Measurements from ENCODE around the gene CRIM1.

CRIM1 gene

GRCh38 chr2:36464006-36464721 is 108.6 kb downstream of the CRIM1 start:
- peaks cover 3% of the 10 kb centered on the region for H3K4me1 Mint-ChIP-seq (ENCODE audit: low read depth)
- no peaks in the 10 kb centered on the region for H3K27me3 Mint-ChIP-seq
- peaks cover 12% of the 10 kb centered on the region for H3K36me3 Mint-ChIP-seq (ENCODE audit: low read depth)
- H3K9me3 Mint-ChIP-seq = no peaks in the 10 kb centered on the region
- H3K27ac Mint-ChIP-seq = no peak overlapping the region
- no peak for DNase-seq
- H3K4me3 Mint-ChIP-seq = no peak overlapping the region

GRCh38 chr2:36466135-36466534 is 110.6 kb downstream of the CRIM1 start:
- Mint-ChIP-seq H3K27ac (no peak overlapping the region), H3K9me3 (no peaks in the 10 kb centered on the region), H3K4me1 (ENCODE audit: low read depth) (peaks cover 3% of the 10 kb centered on the region), H3K27me3 (no peaks in the 10 kb centered on the region), H3K4me3 (no peak overlapping the region), H3K36me3 (ENCODE audit: low read depth) (peaks cover 16% of the 10 kb centered on the region)
- no peak for DNase-seq

GRCh38 chr2:36468463-36469105 is 113.0 kb downstream of the CRIM1 start:
- H3K27me3 Mint-ChIP-seq = no peaks in the 10 kb centered on the region
- H3K9me3 Mint-ChIP-seq = peaks cover 12% of the 10 kb centered on the region
- H3K4me3 Mint-ChIP-seq = no peak overlapping the region
- H3K4me1 Mint-ChIP-seq (ENCODE audit: low read depth) = no peaks in the 10 kb centered on the region
- no peak for DNase-seq
- peaks cover 29% of the 10 kb centered on the region for H3K36me3 Mint-ChIP-seq (ENCODE audit: low read depth)
- no peak overlapping the region for H3K27ac Mint-ChIP-seq

GRCh38 chr2:36469106-36469477 is 113.5 kb downstream of the CRIM1 start:
- Mint-ChIP-seq H3K9me3 (peaks cover 17% of the 10 kb centered on the region), H3K4me3 (no peak overlapping the region), H3K27ac (no peak overlapping the region), H3K27me3 (no peaks in the 10 kb centered on the region), H3K36me3 (ENCODE audit: low read depth) (peaks cover 34% of the 10 kb centered on the region), H3K4me1 (ENCODE audit: low read depth) (no peaks in the 10 kb centered on the region)
- no peak for DNase-seq

- Mint-ChIP-seq H3K4me1 (ENCODE audit: low read depth) (no peaks in the 10 kb centered on the region), H3K27me3 (no peaks in the 10 kb centered on the region), H3K36me3 (ENCODE audit: low read depth) (peaks cover 36% of the 10 kb centered on the region), H3K9me3 (peaks cover 18% of the 10 kb centered on the region), H3K27ac (no peak overlapping the region), H3K4me3 (no peak overlapping the region)
- no peak for DNase-seq
Observed at GRCh38 chr2:36469710-36470109, 114.1 kb downstream of the CRIM1 start.

- H3K4me3 Mint-ChIP-seq = no peak overlapping the region
- H3K27ac Mint-ChIP-seq = no peak overlapping the region
- no peaks in the 10 kb centered on the region for H3K27me3 Mint-ChIP-seq
- peaks cover 63% of the 10 kb centered on the region for H3K36me3 Mint-ChIP-seq (ENCODE audit: low read depth)
- no peaks in the 10 kb centered on the region for H3K4me1 Mint-ChIP-seq (ENCODE audit: low read depth)
- peaks cover 39% of the 10 kb centered on the region for H3K9me3 Mint-ChIP-seq
- DNase-seq = no peak
Observed at GRCh38 chr2:36473230-36473629, 117.7 kb downstream of the CRIM1 start.

GRCh38 chr2:36476411-36476810 is 120.8 kb downstream of the CRIM1 start:
- no peak overlapping the region for H3K27ac Mint-ChIP-seq
- H3K27me3 Mint-ChIP-seq = no peaks in the 10 kb centered on the region
- no peak for DNase-seq
- H3K9me3 Mint-ChIP-seq = peaks cover 39% of the 10 kb centered on the region
- H3K4me1 Mint-ChIP-seq (ENCODE audit: low read depth) = no peaks in the 10 kb centered on the region
- peaks cover 89% of the 10 kb centered on the region for H3K36me3 Mint-ChIP-seq (ENCODE audit: low read depth)
- H3K4me3 Mint-ChIP-seq = no peak overlapping the region

GRCh38 chr2:36477315-36477714 is 121.7 kb downstream of the CRIM1 start:
- peaks cover 87% of the 10 kb centered on the region for H3K36me3 Mint-ChIP-seq (ENCODE audit: low read depth)
- no peak overlapping the region for H3K27ac Mint-ChIP-seq
- no peaks in the 10 kb centered on the region for H3K27me3 Mint-ChIP-seq
- peaks cover 35% of the 10 kb centered on the region for H3K9me3 Mint-ChIP-seq
- DNase-seq = no peak
- peaks cover 3% of the 10 kb centered on the region for H3K4me1 Mint-ChIP-seq (ENCODE audit: low read depth)
- no peak overlapping the region for H3K4me3 Mint-ChIP-seq

GRCh38 chr2:36477746-36478145 is 122.2 kb downstream of the CRIM1 start:
- Mint-ChIP-seq H3K4me1 (ENCODE audit: low read depth) (peaks cover 3% of the 10 kb centered on the region), H3K36me3 (ENCODE audit: low read depth) (peaks cover 83% of the 10 kb centered on the region), H3K27ac (no peak overlapping the region), H3K9me3 (peaks cover 32% of the 10 kb centered on the region), H3K4me3 (no peak overlapping the region), H3K27me3 (no peaks in the 10 kb centered on the region)
- DNase-seq = no peak

- no peaks in the 10 kb centered on the region for H3K27me3 Mint-ChIP-seq
- peaks cover 26% of the 10 kb centered on the region for H3K9me3 Mint-ChIP-seq
- peaks cover 3% of the 10 kb centered on the region for H3K4me1 Mint-ChIP-seq (ENCODE audit: low read depth)
- H3K36me3 Mint-ChIP-seq (ENCODE audit: low read depth) = peaks cover 77% of the 10 kb centered on the region
- H3K27ac Mint-ChIP-seq = no peak overlapping the region
- H3K4me3 Mint-ChIP-seq = no peak overlapping the region
- DNase-seq = no peak
Observed at GRCh38 chr2:36478332-36478738, 122.8 kb downstream of the CRIM1 start.

- no peaks in the 10 kb centered on the region for H3K27me3 Mint-ChIP-seq
- H3K9me3 Mint-ChIP-seq = peaks cover 23% of the 10 kb centered on the region
- peaks cover 73% of the 10 kb centered on the region for H3K36me3 Mint-ChIP-seq (ENCODE audit: low read depth)
Observed at GRCh38 chr2:36478999-36479398, 123.4 kb downstream of the CRIM1 start.

GRCh38 chr2:36479406-36479805 is 123.8 kb downstream of the CRIM1 start:
- H3K4me1 Mint-ChIP-seq (ENCODE audit: low read depth) = peaks cover 3% of the 10 kb centered on the region
- peaks cover 72% of the 10 kb centered on the region for H3K36me3 Mint-ChIP-seq (ENCODE audit: low read depth)
- no peak overlapping the region for H3K4me3 Mint-ChIP-seq

More at GRCh38 chr2:36478999-36479398, 123.4 kb downstream of the CRIM1 start:
- H3K4me3 Mint-ChIP-seq = no peak overlapping the region
- DNase-seq = no peak
- no peak overlapping the region for H3K27ac Mint-ChIP-seq
- H3K4me1 Mint-ChIP-seq (ENCODE audit: low read depth) = peaks cover 3% of the 10 kb centered on the region

GRCh38 chr2:36480028-36480427 is 124.5 kb downstream of the CRIM1 start:
- no peaks in the 10 kb centered on the region for H3K27me3 Mint-ChIP-seq
- DNase-seq = no peak
- no peak overlapping the region for H3K27ac Mint-ChIP-seq
- H3K9me3 Mint-ChIP-seq = peaks cover 17% of the 10 kb centered on the region
- H3K4me3 Mint-ChIP-seq = no peak overlapping the region
- H3K36me3 Mint-ChIP-seq (ENCODE audit: low read depth) = peaks cover 69% of the 10 kb centered on the region
- peaks cover 3% of the 10 kb centered on the region for H3K4me1 Mint-ChIP-seq (ENCODE audit: low read depth)

More at GRCh38 chr2:36479406-36479805, 123.8 kb downstream of the CRIM1 start:
- no peak for DNase-seq
- H3K27me3 Mint-ChIP-seq = no peaks in the 10 kb centered on the region
- H3K9me3 Mint-ChIP-seq = peaks cover 20% of the 10 kb centered on the region
- no peak overlapping the region for H3K27ac Mint-ChIP-seq

- DNase-seq = no peak
- H3K4me3 Mint-ChIP-seq = no peak overlapping the region
- H3K9me3 Mint-ChIP-seq = peaks cover 12% of the 10 kb centered on the region
Observed at GRCh38 chr2:36480636-36481035, 125.1 kb downstream of the CRIM1 start.

GRCh38 chr2:36481709-36482108 is 126.1 kb downstream of the CRIM1 start:
- peaks cover 52% of the 10 kb centered on the region for H3K36me3 Mint-ChIP-seq (ENCODE audit: low read depth)
- no peak overlapping the region for H3K4me3 Mint-ChIP-seq
- no peak for DNase-seq
- peaks cover 4% of the 10 kb centered on the region for H3K9me3 Mint-ChIP-seq
- no peaks in the 10 kb centered on the region for H3K27me3 Mint-ChIP-seq
- H3K4me1 Mint-ChIP-seq (ENCODE audit: low read depth) = peaks cover 3% of the 10 kb centered on the region
- no peak overlapping the region for H3K27ac Mint-ChIP-seq

More at GRCh38 chr2:36480636-36481035, 125.1 kb downstream of the CRIM1 start:
- peaks cover 3% of the 10 kb centered on the region for H3K4me1 Mint-ChIP-seq (ENCODE audit: low read depth)
- H3K36me3 Mint-ChIP-seq (ENCODE audit: low read depth) = peaks cover 63% of the 10 kb centered on the region
- no peak overlapping the region for H3K27ac Mint-ChIP-seq
- H3K27me3 Mint-ChIP-seq = no peaks in the 10 kb centered on the region

All from activated T-cell treated with anti-CD3 and anti-CD28 coated beads, Interleukin-2, amount 50 U/mL, for 24 hours (primary cell).